NCI-H1436 treated with DMSO at 0.1 percent for 48 hours (cell line): ENCODE measurements around the gene ZFYVE28.

Experiments used
- DNase-seq: peaks from one replicate; lab custom pipeline; 2025; lab: John Stamatoyannopoulos, UW

ZFYVE28 gene

GRCh38 chr4:2333356-2333841 is 85.0 kb downstream of the ZFYVE28 start:
- no peak for DNase-seq

GRCh38 chr4:2332976-2333319 is 85.5 kb downstream of the ZFYVE28 start:
- DNase-seq = no peak

- DNase-seq = no peak
Observed at GRCh38 chr4:2332201-2332975, 86.1 kb downstream of the ZFYVE28 start.

GRCh38 chr4:2331519-2332200 is 86.8 kb downstream of the ZFYVE28 start:
- no peak for DNase-seq

- no peak for DNase-seq
Observed at GRCh38 chr4:2331043-2331420, 87.4 kb downstream of the ZFYVE28 start.

- no peak for DNase-seq
Observed at GRCh38 chr4:2330091-2331042, 88.1 kb downstream of the ZFYVE28 start.

- no peak for DNase-seq
Observed at GRCh38 chr4:2327579-2327978, 90.9 kb downstream of the ZFYVE28 start.

GRCh38 chr4:2324891-2325290 is 93.6 kb downstream of the ZFYVE28 start:
- DNase-seq = no peak

- no peak for DNase-seq
Observed at GRCh38 chr4:2322841-2323240, 95.6 kb downstream of the ZFYVE28 start.

- no peak for DNase-seq
Observed at GRCh38 chr4:2322227-2322626, 96.2 kb downstream of the ZFYVE28 start.

- DNase-seq = no peak
Observed at GRCh38 chr4:2321279-2322196, 96.9 kb downstream of the ZFYVE28 start.

GRCh38 chr4:2320746-2321145 is 97.7 kb downstream of the ZFYVE28 start:
- DNase-seq = no peak

- DNase-seq = no peak
Observed at GRCh38 chr4:2320152-2320551, 98.3 kb downstream of the ZFYVE28 start.

GRCh38 chr4:2318885-2319284 is 99.6 kb downstream of the ZFYVE28 start:
- DNase-seq = no peak

- no peak for DNase-seq
Observed at GRCh38 chr4:2318476-2318875, 100.0 kb downstream of the ZFYVE28 start.

- no peak for DNase-seq
Observed at GRCh38 chr4:2313366-2313765, 105.1 kb downstream of the ZFYVE28 start.

GRCh38 chr4:2306773-2307410 is 111.6 kb downstream of the ZFYVE28 start:
- DNase-seq = no peak

GRCh38 chr4:2305766-2306501 is 112.5 kb downstream of the ZFYVE28 start:
- no peak for DNase-seq

- DNase-seq = no peak
Observed at GRCh38 chr4:2304877-2305561, 113.4 kb downstream of the ZFYVE28 start.
